Stimulated activated CD8-positive, alpha-beta memory T cell treated with anti-CD3 and anti-CD28 coated beads, Interleukin-7, amount 100 ng/mL, for 24 hours (primary cell): ENCODE data around the gene INSRR.
A peak's percentile ranks its signal among the peaks of the same experiment; 100 is the strongest.

Experiments
- DNase-seq: peaks from one replicate; pipeline ENCODE4 v3.0.0-alpha.2; 2020; ENCODE audit warnings: low read depth

The INSRR gene

GRCh38 chr1:156874572-156875340 is 15.8 kb upstream of the INSRR start:
- no peak for DNase-seq

GRCh38 chr1:156874142-156874541 is 15.2 kb upstream of the INSRR start:
- no peak for DNase-seq

- no peak for DNase-seq
Measured at GRCh38 chr1:156873659-156874058, 14.7 kb upstream of the INSRR start.

- no peak for DNase-seq
Measured at GRCh38 chr1:156869455-156869854, 10.5 kb upstream of the INSRR start.

GRCh38 chr1:156868341-156868740 is 9.4 kb upstream of the INSRR start:
- no peak for DNase-seq

- no peak for DNase-seq
Measured at GRCh38 chr1:156866249-156866909, 7.5 kb upstream of the INSRR start.

- no peak for DNase-seq
Measured at GRCh38 chr1:156865865-156866248, 6.9 kb upstream of the INSRR start.

- no peak for DNase-seq
Measured at GRCh38 chr1:156865258-156865657, 6.3 kb upstream of the INSRR start.

- DNase-seq = no peak
Measured at GRCh38 chr1:156864796-156865195, 5.9 kb upstream of the INSRR start.

GRCh38 chr1:156863631-156864030 is 4.7 kb upstream of the INSRR start:
- no peak for DNase-seq

GRCh38 chr1:156862997-156863599 is 4.2 kb upstream of the INSRR start:
- no peak for DNase-seq

- DNase-seq = no peak
Measured at GRCh38 chr1:156862584-156862983, 3.7 kb upstream of the INSRR start.

GRCh38 chr1:156860628-156861423 is 1.9 kb upstream of the INSRR start, which contains the start of gene NTRK1:
NTRK1 (plus strand) TSS chr1:156860865; CDS start chr1:156860935, 70 bp downstream.
- DNase-seq = no peak

GRCh38 chr1:156860113-156860627 is 1.3 kb upstream of the INSRR start:
- DNase-seq = peak; percentile 22

- DNase-seq = no peak
Measured at GRCh38 chr1:156859523-156860112, 701 bp upstream of the INSRR start.

- DNase-seq = no peak
Measured at GRCh38 chr1:156858555-156858956, 361 bp downstream of the INSRR start.

GRCh38 chr1:156857532-156857931 is 1.4 kb downstream of the INSRR start:
- no peak for DNase-seq

GRCh38 chr1:156856282-156856785 is 2.6 kb downstream of the INSRR start:
- DNase-seq = no peak

GRCh38 chr1:156854634-156855033 is 4.3 kb downstream of the INSRR start:
- DNase-seq = no peak

GRCh38 chr1:156853761-156854160 is 5.2 kb downstream of the INSRR start:
- DNase-seq = no peak

- DNase-seq = no peak
Measured at GRCh38 chr1:156852418-156852874, 6.5 kb downstream of the INSRR start.
